NCI-H2107 treated with DMSO at 0.1 percent for 48 hours (cell line): ENCODE measurements around the gene TGOLN2.

Experiments used
- DNase-seq: peaks from one replicate; lab custom pipeline; 2025; ENCODE audit not compliant: unreplicated experiment; lab: John Stamatoyannopoulos, UW

The TGOLN2 gene

GRCh38 chr2:85269959-85270358, 57.8 kb downstream of the TGOLN2 start:
- no peak for DNase-seq
